Osteoblast (primary cell): ENCODE measurements around the gene TAF7L. TPM values are rescaled to one million over a fixed set of nuclear protein-coding genes. Genes with fewer than 3 reads are reported as not detected.

Experiments used
- DNase-seq: peaks from one replicate; pipeline ENCODE4 v3.0.0; 2011; ENCODE audit warnings: low spot score, mixed read lengths; ENCODE audit not compliant: insufficient read length; ENCODE audit errors: missing footprints
- H2AFZ ChIP-seq: 2 replicates; pipeline ENCODE4 v1.6.0; 2011; ENCODE audit warnings: mild to moderate bottlenecking, low read length
- H3K27ac ChIP-seq: 2 replicates; pipeline ENCODE4 v1.5.1; 2011; ENCODE audit warnings: mild to moderate bottlenecking, low read depth, low read length, moderate library complexity
- H3K27me3 ChIP-seq: 2 replicates; pipeline ENCODE4 v1.6.0; 2012; ENCODE audit warnings: mild to moderate bottlenecking, control low read depth, inconsistent platforms, low read length, moderate library complexity; ENCODE audit not compliant: insufficient read depth
- H3K36me3 ChIP-seq: 2 replicates; pipeline ENCODE4 v1.5.1; 2011; ENCODE audit warnings: mild to moderate bottlenecking, low read length, control low read depth, moderate library complexity; ENCODE audit not compliant: insufficient read depth
- H3K4me1 ChIP-seq: 2 replicates; pipeline ENCODE4 v1.5.1; 2011; ENCODE audit warnings: mild to moderate bottlenecking, low read length, control low read depth, moderate library complexity; ENCODE audit not compliant: insufficient read depth
- H3K4me2 ChIP-seq: 2 replicates; pipeline ENCODE4 v1.6.0; 2011; ENCODE audit warnings: mild to moderate bottlenecking, low read length; ENCODE audit not compliant: insufficient read depth
- H3K4me3 ChIP-seq: fragments of 200-600 bp; sonication (generic); 3 replicates; pipeline ENCODE4 v1.5.1; 2012; ENCODE audit warnings: mild to moderate bottlenecking, low read length, inconsistent platforms; ENCODE audit not compliant: insufficient read depth
- H3K79me2 ChIP-seq: 2 replicates; pipeline ENCODE4 v1.6.0; 2012; ENCODE audit warnings: mild to moderate bottlenecking, low read length, control low read depth, inconsistent platforms; ENCODE audit not compliant: insufficient read depth
- H3K9me3 ChIP-seq: 2 replicates; pipeline ENCODE4 v1.5.1; 2011; ENCODE audit warnings: low read depth, low read length, control low read depth
- H4K20me1 ChIP-seq: 2 replicates; pipeline ENCODE4 v1.6.0; 2012; ENCODE audit warnings: mild to moderate bottlenecking, low read length, control low read depth; ENCODE audit not compliant: insufficient read depth
- total RNA-seq: library from RNA; depleted of rRNA; stranded (reverse); fragments of >200 nt; gene quantifications from 2 replicates; pipeline ENCODE4 v1.2.3, GENCODE V29; 2012
- TF ChIP-seq, protein P1 (sequence below): IDR thresholded peaks from 2 replicates; pipeline ENCODE4 v1.5.1; 2011; ENCODE audit warnings: mild to moderate bottlenecking, low read depth, low read length, moderate library complexity; ENCODE audit errors: extremely low read depth

TAF7L gene
- total RNA-seq, 1 donor = 0.36 TPM

DNA sequence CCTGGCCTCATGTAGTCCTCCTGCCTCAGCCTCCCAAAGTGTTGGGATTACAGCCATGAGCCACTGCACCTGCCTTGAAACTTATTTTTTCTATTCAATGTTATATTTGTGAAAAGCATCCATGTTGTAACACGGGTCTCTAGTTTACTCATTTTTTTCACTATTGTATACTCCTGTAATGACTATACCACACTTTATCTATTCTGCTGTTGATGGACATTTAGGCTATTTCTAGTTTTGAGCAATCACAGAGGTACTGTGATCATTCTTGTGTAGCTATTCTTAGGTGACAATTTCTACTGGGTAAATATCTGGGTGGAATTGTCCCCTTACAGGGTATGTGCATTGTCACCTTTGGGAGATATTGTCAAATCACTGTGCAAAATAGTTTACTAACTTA lies 67.9 kb downstream of the TAF7L start:
- Histone ChIP-seq H3K79me2 (no peaks in the 10 kb centered on the region), H3K27ac (no peak overlapping the region), H3K27me3 (peaks cover 4% of the 10 kb centered on the region), H3K36me3 (no peaks in the 10 kb centered on the region), H3K4me3 (no peak overlapping the region), H3K4me2 (no peak overlapping the region), H2AFZ (no peak overlapping the region), H3K4me1 (peaks cover 12% of the 10 kb centered on the region), H3K9me3 (no peaks in the 10 kb centered on the region), H4K20me1 (no peaks in the 10 kb centered on the region)
- TF ChIP-seq, protein P1, sequence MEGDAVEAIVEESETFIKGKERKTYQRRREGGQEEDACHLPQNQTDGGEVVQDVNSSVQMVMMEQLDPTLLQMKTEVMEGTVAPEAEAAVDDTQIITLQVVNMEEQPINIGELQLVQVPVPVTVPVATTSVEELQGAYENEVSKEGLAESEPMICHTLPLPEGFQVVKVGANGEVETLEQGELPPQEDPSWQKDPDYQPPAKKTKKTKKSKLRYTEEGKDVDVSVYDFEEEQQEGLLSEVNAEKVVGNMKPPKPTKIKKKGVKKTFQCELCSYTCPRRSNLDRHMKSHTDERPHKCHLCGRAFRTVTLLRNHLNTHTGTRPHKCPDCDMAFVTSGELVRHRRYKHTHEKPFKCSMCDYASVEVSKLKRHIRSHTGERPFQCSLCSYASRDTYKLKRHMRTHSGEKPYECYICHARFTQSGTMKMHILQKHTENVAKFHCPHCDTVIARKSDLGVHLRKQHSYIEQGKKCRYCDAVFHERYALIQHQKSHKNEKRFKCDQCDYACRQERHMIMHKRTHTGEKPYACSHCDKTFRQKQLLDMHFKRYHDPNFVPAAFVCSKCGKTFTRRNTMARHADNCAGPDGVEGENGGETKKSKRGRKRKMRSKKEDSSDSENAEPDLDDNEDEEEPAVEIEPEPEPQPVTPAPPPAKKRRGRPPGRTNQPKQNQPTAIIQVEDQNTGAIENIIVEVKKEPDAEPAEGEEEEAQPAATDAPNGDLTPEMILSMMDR = no peak
- no peak for DNase-seq

DNA sequence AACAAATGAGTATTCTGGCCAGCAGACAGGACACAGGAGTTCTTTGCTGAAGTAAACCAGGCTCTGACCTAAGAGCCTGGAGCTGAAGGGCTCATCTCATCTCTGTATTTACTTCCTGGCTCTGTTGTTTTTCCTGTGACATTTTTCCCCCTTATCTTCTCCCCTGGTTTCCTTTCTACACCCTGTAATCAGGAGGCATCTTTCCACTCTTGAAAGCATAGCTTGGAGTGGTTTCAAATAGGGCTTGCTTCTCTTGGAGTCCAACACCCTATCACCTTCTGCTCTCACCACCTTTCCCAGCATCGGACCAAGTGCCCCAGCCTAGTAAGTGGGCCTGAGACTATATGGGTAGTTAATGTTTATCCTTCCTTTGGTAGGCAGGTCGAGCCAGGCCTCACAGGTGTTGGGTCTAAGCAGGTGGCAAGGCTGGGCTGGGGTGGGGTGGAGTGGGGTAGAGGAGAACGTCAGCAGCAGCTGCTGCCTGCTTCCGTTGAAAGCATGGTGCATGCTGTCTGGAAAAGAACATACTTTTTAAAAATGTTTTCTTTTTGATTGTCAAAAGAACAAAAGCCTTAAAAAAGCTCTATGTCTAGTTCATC lies 70.4 kb downstream of the TAF7L start:
- no peak for DNase-seq
- no peaks in the 10 kb centered on the region for H4K20me1 ChIP-seq
- H3K27me3 ChIP-seq = no peaks in the 10 kb centered on the region
- H3K4me1 ChIP-seq = peaks cover 12% of the 10 kb centered on the region
- H3K4me3 ChIP-seq = peak overlapping the region; percentile 56
- TF ChIP-seq, protein P1 = no peak
- H2AFZ ChIP-seq = peak overlapping the region; percentile 40
- H3K79me2 ChIP-seq = no peaks in the 10 kb centered on the region
- H3K4me2 ChIP-seq = peak overlapping the region; percentile 24
- no peaks in the 10 kb centered on the region for H3K36me3 ChIP-seq
- H3K9me3 ChIP-seq = no peaks in the 10 kb centered on the region
- H3K27ac ChIP-seq = peak overlapping the region; percentile 75

DNA sequence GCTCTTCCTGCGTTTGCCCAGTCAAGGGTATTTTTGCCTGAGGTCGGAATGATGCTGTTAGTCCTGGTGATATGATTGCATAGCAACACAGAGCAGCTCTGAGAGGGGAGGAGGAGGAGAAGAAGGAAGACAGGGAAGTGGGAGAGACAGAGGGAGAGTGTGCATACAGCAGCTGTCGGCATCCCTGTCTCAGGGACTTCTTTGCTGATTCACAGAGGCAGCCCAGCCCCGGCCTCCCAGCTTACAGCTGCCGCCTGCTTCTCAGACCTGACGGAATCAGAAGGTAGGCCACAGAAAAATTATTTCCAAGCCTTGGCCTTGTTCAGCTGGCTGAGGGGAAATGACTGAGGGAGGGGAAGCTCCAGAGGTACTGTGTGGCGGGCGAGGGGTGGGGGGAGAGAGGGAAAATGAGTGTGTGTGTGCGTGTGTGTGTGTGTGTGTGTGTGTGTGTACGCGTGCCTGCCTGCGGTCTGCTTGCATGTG lies 71.2 kb downstream of the TAF7L start:
- H2AFZ ChIP-seq = peak overlapping the region; percentile 89
- peak overlapping the region; percentile 56 for H3K4me3 ChIP-seq
- H4K20me1 ChIP-seq = no peaks in the 10 kb centered on the region
- no peaks in the 10 kb centered on the region for H3K36me3 ChIP-seq
- TF ChIP-seq, protein P1 = no peak
- no peaks in the 10 kb centered on the region for H3K9me3 ChIP-seq
- no peaks in the 10 kb centered on the region for H3K27me3 ChIP-seq
- H3K4me1 ChIP-seq = peaks cover 12% of the 10 kb centered on the region
- H3K4me2 ChIP-seq = peak overlapping the region; percentile 57
- no peaks in the 10 kb centered on the region for H3K79me2 ChIP-seq
- H3K27ac ChIP-seq = peak overlapping the region; percentile 75
- no peak for DNase-seq

DNA sequence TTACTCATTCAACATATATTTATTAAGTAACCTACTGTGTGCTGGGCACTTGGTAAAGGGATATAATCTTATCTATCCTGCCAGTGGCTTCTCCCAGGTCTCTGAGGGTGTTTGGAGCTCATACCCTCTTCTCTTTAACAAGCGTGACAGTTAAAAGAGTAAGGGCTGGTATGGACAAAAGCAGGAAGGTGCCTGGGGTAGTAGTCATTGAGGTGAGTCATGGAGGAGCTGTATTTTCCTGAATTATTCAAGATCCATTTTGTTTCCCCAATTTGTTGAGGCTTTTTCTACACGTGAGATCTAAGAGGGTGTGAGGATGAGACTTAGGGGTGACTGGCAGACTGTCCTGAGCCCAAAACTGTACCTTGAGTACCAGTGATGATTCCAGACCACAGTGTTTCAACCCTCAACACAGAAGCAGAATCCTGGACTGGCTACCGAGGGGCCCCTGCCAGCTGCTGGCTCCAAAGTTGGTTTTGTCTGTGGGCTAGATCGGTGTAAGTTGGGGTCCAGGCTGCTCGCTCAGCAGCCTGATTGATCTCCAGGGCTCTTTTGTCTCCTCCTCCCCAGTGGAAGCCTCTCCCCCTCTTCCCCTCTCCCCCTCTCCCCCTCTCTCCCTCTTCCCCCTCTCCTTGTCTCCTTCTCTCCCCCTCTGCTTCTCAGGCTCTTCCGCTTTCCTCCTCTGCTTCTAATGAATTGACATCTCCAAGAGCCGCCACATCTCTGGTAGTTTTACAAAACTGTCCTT lies 71.8 kb downstream of the TAF7L start, which contains the start of gene DRP2:
DRP2 (plus strand) TSS at position 671 of the 748 bp plus-strand sequence. CDS start 11,862 bp downstream, outside the sequence.
- Histone ChIP-seq H3K36me3 (no peaks in the 10 kb centered on the region), H3K4me1 (peaks cover 12% of the 10 kb centered on the region), H3K9me3 (no peaks in the 10 kb centered on the region), H3K4me2 (peak within 1 kb of the TSS; percentile 57), H3K27ac (peak within 1 kb of the TSS; percentile 75), H2AFZ (peak within 1 kb of the TSS; percentile 89), H3K4me3 (peak within 1 kb of the TSS; percentile 56), H3K79me2 (no peaks in the 10 kb centered on the region), H4K20me1 (no peaks in the 10 kb centered on the region), H3K27me3 (no peaks in the 10 kb centered on the region)
- TF ChIP-seq, protein P1 = no peak
- no peak for DNase-seq
